Endothelial cell (in vitro differentiated cells): ENCODE measurements around the gene DPYD. TPM values are rescaled to one million over a fixed set of nuclear protein-coding genes. Genes with fewer than 3 reads are reported as not detected.

Experiments
- DNase-seq: peaks from one replicate; pipeline ENCODE4 v3.0.0; 2021; ENCODE audit warnings: low spot score
- H3K27ac Mint-ChIP-seq: one replicate; pipeline ENCODE4 v1.8.0; 2021; ENCODE audit warnings: mixed read lengths, inconsistent platforms; ENCODE audit not compliant: unreplicated experiment
- H3K27me3 Mint-ChIP-seq: one replicate; pipeline ENCODE4 v1.8.0; 2021; ENCODE audit warnings: mild to moderate bottlenecking, moderate library complexity, mixed read lengths, inconsistent platforms; ENCODE audit not compliant: unreplicated experiment
- H3K36me3 Mint-ChIP-seq: one replicate; pipeline ENCODE4 v1.8.0; 2021; ENCODE audit warnings: mild to moderate bottlenecking, low read depth, mixed read lengths, inconsistent platforms; ENCODE audit not compliant: unreplicated experiment
- H3K4me1 Mint-ChIP-seq: one replicate; pipeline ENCODE4 v1.8.0; 2021; ENCODE audit warnings: mild to moderate bottlenecking, mixed read lengths, inconsistent platforms; ENCODE audit not compliant: unreplicated experiment
- H3K4me3 Mint-ChIP-seq: one replicate; pipeline ENCODE4 v1.8.0; 2021; ENCODE audit warnings: mild to moderate bottlenecking, mixed read lengths, inconsistent platforms; ENCODE audit not compliant: unreplicated experiment
- H3K9me3 Mint-ChIP-seq: one replicate; pipeline ENCODE4 v1.8.0; 2021; ENCODE audit warnings: mixed read lengths, inconsistent platforms; ENCODE audit not compliant: unreplicated experiment
- total RNA-seq: library from RNA; stranded (reverse); fragmentation: NEBNext Ultra II Directional; extraction: Animal tissue kit (Norgen Biotek cat#: 25700); gene quantifications from one replicate; pipeline ENCODE4 v1.2.1, GENCODE V29; 2021; ENCODE audit not compliant: unreplicated experiment
- TF ChIP-seq, protein P1 (sequence below): fragments of 200-600 bp; sonication (generic); IDR thresholded peaks from one replicate; pipeline ENCODE4 v1.5.0; 2021; ENCODE audit warnings: antibody characterized with exemption; ENCODE audit not compliant: unreplicated experiment

The DPYD gene
- total RNA-seq, 1 donor from 2014 or later: 3.4 TPM

DNA sequence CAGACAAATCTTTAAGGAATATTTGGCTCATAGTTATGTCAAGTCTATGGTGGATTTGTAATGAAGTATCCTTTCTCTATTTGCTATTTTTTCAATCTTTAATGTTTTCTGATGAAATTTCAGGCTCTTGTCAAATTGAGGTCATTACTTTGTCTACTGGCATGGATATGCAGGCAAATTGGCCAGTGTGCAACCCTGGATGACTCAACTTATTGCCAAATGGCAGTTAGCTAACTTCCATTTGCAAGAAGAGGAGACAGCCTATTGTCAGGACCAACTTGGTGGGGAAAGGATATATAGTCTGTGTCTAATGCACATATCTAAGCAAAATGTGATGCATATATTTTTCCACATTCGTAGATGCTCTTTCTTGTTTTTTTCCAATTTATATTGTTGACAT lies 668.8 kb downstream of the DPYD start:
- Mint-ChIP-seq H3K27ac (no peak overlapping the region), H3K4me3 (no peak overlapping the region), H3K36me3 (peaks cover 4% of the 10 kb centered on the region), H3K27me3 (peaks cover 2% of the 10 kb centered on the region), H3K9me3 (no peaks in the 10 kb centered on the region), H3K4me1 (no peaks in the 10 kb centered on the region)
- TF ChIP-seq, protein P1, sequence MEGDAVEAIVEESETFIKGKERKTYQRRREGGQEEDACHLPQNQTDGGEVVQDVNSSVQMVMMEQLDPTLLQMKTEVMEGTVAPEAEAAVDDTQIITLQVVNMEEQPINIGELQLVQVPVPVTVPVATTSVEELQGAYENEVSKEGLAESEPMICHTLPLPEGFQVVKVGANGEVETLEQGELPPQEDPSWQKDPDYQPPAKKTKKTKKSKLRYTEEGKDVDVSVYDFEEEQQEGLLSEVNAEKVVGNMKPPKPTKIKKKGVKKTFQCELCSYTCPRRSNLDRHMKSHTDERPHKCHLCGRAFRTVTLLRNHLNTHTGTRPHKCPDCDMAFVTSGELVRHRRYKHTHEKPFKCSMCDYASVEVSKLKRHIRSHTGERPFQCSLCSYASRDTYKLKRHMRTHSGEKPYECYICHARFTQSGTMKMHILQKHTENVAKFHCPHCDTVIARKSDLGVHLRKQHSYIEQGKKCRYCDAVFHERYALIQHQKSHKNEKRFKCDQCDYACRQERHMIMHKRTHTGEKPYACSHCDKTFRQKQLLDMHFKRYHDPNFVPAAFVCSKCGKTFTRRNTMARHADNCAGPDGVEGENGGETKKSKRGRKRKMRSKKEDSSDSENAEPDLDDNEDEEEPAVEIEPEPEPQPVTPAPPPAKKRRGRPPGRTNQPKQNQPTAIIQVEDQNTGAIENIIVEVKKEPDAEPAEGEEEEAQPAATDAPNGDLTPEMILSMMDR: no peak
- DNase-seq: no peak

DNA sequence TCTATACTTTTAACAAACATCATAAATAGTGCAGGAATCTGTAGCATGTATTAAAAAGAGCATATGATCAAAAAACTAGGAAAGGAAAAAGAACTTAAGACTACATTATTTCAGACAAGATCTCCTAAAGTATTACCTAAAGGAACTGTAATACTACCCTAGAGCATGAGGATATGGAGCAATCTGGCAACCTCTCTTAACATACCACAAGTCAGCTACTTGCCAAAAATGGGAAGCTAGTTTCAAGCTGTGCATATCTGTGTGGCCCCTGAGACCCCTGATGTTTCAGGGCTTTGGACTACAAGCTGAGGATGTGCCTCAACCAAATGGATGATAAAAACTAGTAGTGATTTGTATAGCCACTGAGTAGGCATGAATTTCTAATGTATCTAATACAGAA lies 673.6 kb downstream of the DPYD start:
- TF ChIP-seq, protein P1: no peak
- H3K4me1 Mint-ChIP-seq: no peaks in the 10 kb centered on the region
- peaks cover 2% of the 10 kb centered on the region for H3K27me3 Mint-ChIP-seq
- peaks cover 4% of the 10 kb centered on the region for H3K36me3 Mint-ChIP-seq
- H3K27ac Mint-ChIP-seq: no peak overlapping the region
- H3K9me3 Mint-ChIP-seq: no peaks in the 10 kb centered on the region
- H3K4me3 Mint-ChIP-seq: no peak overlapping the region
- DNase-seq: no peak

DNA sequence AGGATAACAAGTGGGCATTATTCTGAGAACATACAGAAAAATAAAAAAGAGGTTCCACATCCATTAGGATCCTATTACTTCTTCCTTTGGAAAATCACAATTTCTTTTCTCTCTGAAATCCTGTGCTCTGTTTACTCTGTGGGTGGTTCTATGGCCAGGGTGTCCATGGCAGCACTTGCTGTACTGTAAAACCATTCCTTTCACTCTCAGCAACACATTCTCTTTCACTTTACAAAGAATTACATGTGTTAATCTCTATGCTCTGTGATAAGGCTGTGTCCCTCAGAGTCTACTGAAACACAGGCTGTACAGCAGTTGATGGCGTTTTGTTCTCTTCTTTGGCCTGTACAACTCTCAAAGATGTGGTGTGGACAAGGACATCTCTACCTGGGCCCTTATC lies 675.2 kb downstream of the DPYD start:
- H3K36me3 Mint-ChIP-seq: peaks cover 4% of the 10 kb centered on the region
- DNase-seq: no peak
- no peak overlapping the region for H3K4me3 Mint-ChIP-seq
- no peaks in the 10 kb centered on the region for H3K9me3 Mint-ChIP-seq
- no peaks in the 10 kb centered on the region for H3K4me1 Mint-ChIP-seq
- no peaks in the 10 kb centered on the region for H3K27me3 Mint-ChIP-seq
- no peak overlapping the region for H3K27ac Mint-ChIP-seq
- TF ChIP-seq, protein P1: no peak

DNA sequence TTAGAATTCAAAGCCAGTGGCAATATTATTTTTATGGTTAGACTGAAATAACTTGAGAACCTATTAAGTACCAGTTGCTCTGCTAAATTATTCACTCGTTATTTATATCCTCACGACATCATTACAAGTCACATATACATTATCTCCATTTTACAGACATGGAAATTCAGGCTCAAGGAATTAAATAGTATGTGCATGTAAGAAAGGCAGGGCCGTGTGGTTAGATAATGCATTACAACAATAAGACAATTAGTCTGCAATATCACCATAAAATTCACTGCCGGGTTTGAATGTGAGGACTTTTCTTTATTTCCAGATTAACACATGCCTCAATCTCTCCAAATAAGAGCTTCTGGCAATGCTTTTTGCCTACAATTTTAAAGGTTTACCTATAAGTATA lies 675.8 kb downstream of the DPYD start:
- no peak overlapping the region for H3K4me3 Mint-ChIP-seq
- TF ChIP-seq, protein P1: no peak
- H3K27me3 Mint-ChIP-seq: no peaks in the 10 kb centered on the region
- H3K4me1 Mint-ChIP-seq: no peaks in the 10 kb centered on the region
- H3K36me3 Mint-ChIP-seq: peaks cover 4% of the 10 kb centered on the region
- DNase-seq: no peak
- H3K9me3 Mint-ChIP-seq: no peaks in the 10 kb centered on the region
- H3K27ac Mint-ChIP-seq: no peak overlapping the region

DNA sequence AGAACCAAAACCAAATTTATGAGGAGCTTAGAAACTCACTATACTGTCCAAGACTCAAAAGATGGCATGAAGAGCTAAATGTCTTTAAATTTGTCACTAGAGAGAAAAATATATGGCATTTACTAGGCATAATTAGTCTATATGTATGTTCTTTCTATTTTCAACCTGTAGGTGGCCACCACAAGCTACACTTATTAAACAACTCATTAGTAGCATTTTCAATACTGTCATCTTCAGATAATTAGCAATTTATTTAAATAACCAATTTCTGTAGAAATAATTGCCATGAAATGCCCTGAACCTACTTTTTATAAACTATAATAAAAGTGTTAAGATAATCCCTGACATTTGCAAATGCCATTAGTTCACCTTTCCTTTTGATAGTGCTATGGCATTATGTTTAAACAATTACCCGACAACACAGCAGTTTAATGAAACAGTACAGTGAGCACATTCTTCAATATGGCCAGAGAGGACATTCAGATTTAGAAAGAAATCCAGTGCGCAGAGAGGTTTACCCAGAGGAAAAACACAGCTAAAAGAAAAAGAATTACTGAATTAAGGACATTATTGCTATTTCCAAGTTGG lies 676.8 kb downstream of the DPYD start:
- TF ChIP-seq, protein P1: peak; percentile 79
- Mint-ChIP-seq H3K27me3 (no peaks in the 10 kb centered on the region), H3K36me3 (peaks cover 4% of the 10 kb centered on the region), H3K4me3 (no peak overlapping the region), H3K9me3 (no peaks in the 10 kb centered on the region), H3K27ac (no peak overlapping the region), H3K4me1 (no peaks in the 10 kb centered on the region)
- no peak for DNase-seq
